Omental fat pad (tissue), 4 donors: ENCODE data around the gene CD7. TPM values are rescaled to one million over a fixed set of nuclear protein-coding genes. Genes with fewer than 3 reads are reported as not detected.

Source experiments
- ATAC-seq: fragments of 150-250 bp; one replicate; pipeline ENCODE4 v1.9.1; 2016; ENCODE audit warnings: mild to moderate bottlenecking, moderate library complexity; ENCODE audit not compliant: low FRiP score
- DNase-seq: peaks from one replicate; pipeline ENCODE4 v3.0.0-alpha.2; 2019; ENCODE audit warnings: low spot score
- total RNA-seq, 4 donors: library from RNA; depleted of rRNA; stranded (reverse); fragments of >200 nt; gene quantifications; one replicate each; pipeline ENCODE4 v1.1.0, GENCODE V29; 2016
- TF ChIP-seq, protein P1 (sequence below), 3 donors: fragments of 450-650 bp; IDR thresholded peaks; one replicate each; pipeline ENCODE4 v1.5.1; 2016 to 2017; ENCODE audit warnings: antibody characterized with exemption in 3 of 3, mild to moderate bottlenecking in 3 of 3, moderate library complexity in 2 of 3

Gene CD7
- total RNA-seq, 4 donors from 2014 or later = 1.6 to 8.4 (median 4.2) TPM

DNA sequence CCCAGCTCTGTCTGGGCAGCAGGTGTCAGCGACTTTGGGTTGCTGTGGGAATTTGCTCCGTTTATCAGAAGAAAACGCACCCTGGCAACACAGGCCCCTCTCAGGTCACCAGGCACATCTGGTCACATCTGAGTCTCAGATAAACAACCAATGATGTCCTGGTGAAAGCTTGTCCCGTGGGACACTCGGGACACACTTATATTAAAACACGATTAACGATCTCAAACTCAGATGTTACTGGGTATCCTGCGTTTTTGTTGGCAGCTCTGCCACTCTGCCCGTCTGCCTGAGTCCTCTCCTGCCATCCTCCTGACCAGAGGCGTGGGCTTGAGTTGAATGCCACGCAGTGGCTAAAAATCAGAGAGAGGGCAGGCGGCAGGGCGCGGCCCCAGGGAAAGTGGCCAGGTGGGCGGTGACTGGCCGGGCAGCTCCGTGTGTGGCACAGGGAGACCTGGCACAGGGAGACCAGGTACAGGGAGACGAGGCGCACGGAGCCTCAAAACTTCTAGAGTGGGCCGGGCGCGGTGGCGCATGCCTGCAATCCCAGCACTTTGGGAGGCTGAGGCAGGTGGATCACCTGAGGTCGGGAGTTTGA lies 14.0 kb upstream of the CD7 start:
- TF ChIP-seq, protein P1, sequence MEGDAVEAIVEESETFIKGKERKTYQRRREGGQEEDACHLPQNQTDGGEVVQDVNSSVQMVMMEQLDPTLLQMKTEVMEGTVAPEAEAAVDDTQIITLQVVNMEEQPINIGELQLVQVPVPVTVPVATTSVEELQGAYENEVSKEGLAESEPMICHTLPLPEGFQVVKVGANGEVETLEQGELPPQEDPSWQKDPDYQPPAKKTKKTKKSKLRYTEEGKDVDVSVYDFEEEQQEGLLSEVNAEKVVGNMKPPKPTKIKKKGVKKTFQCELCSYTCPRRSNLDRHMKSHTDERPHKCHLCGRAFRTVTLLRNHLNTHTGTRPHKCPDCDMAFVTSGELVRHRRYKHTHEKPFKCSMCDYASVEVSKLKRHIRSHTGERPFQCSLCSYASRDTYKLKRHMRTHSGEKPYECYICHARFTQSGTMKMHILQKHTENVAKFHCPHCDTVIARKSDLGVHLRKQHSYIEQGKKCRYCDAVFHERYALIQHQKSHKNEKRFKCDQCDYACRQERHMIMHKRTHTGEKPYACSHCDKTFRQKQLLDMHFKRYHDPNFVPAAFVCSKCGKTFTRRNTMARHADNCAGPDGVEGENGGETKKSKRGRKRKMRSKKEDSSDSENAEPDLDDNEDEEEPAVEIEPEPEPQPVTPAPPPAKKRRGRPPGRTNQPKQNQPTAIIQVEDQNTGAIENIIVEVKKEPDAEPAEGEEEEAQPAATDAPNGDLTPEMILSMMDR (IDR thresholded peaks at IDR 0.05) = no peak
- DNase-seq = no peak
- ATAC-seq = no peak

DNA sequence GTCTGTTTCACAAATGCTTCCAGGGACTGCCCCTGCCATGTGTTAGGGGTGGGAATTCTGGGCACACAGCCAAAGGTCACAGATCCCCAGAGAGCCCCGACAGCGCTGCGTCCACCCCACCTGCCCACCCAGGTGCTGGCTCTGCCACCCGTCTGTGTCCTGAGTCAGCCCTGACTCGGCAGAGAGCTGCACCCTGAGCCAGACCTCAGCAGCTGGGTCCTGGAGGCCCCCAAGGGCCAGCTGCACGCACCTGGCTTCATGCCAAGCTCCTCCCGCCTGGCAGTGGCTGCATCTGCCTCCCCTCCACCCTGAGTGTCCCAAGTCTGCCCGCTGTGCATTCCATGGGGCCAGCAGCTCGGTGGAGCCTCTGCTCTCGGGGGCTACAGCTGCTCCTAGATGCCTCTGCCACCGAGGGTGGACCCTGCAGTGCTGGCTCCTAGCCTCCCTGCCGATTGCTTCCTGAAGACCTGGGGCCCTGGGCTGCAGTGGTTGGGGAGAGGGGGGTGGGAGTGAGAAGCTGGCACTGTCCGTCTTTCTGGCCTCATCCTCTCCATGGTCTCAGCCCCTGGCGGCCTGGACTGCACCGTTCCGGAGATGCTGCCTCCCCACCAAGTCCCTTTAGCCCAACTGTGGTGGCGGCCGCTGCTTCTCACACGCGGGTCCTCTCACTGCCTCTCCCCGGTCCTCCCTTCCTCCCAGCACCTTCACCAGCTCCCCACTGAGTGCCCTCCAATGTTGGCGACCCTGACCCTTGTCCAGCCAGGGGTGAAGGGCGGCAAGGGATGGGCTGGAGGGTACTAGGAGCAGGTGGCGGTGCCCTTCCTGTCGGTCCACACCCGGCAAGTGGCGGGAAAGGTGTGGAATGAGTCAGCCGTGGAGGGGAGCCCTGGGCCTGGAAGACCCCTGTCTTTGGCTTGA lies 13.2 kb upstream of the CD7 start:
- DNase-seq (no peak), ATAC-seq (no peak)
- TF ChIP-seq, protein P1 (IDR thresholded peaks at IDR 0.05) = no peak

DNA sequence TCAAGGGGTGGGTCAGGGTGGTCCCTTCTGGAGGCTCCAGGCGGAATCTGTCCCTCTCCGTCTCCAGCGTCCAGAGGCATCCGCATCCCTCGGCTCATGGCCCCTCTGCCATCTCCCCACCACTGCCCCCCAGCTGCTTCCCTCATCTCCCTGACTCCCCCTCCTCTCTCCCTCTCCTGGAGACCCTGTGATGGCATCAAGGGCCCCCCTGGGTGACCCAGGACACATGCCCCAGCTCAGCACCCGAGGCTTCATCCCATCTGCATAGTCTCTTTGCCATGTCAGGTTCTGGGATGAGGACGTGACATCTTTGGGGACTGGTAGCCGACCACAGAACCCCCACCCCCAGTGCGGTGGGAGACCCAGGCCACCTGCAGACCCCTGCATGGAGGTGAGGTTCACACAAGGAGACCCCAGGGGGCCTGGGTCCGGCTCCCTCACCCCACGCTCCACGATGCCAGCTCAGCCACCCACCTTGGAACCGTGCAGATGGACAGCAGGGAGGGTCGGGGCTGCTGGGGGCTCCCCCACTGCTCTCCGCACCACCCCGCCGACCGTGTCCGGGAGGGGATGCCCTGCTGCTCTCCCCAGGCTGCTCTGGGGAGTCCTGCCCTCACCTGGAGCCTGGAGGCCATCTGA lies 12.4 kb upstream of the CD7 start:
- no peak for ATAC-seq
- DNase-seq = no peak
- TF ChIP-seq, protein P1 (IDR thresholded peaks at IDR 0.05) = no peak

DNA sequence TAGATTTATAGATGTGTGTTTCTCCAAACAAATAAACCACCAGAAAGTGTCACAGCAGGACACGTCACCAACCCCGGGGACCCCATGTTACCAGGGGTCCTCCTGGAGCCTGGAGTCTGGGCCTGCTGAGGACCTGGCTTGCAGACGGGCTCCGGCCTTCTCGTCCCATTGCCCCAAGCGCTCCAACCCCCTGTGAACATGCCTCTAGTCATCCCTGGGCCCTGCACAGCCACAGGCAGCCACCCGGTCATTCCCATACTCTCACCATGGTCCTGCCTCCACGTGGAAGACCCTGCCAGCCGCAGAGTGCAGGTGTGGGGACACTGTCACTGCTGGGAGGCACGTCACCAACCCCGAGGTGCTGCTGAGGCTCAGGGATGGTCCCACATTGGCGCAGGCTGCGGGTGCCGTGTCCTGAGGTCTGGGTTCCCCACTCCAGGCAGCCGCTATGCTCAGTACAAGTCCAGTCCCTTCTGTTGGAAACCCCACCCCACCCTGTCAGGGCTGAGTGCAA lies 11.6 kb upstream of the CD7 start:
- TF ChIP-seq, protein P1 (IDR thresholded peaks at IDR 0.05) = no peak
- DNase-seq (no peak), ATAC-seq (no peak)

DNA sequence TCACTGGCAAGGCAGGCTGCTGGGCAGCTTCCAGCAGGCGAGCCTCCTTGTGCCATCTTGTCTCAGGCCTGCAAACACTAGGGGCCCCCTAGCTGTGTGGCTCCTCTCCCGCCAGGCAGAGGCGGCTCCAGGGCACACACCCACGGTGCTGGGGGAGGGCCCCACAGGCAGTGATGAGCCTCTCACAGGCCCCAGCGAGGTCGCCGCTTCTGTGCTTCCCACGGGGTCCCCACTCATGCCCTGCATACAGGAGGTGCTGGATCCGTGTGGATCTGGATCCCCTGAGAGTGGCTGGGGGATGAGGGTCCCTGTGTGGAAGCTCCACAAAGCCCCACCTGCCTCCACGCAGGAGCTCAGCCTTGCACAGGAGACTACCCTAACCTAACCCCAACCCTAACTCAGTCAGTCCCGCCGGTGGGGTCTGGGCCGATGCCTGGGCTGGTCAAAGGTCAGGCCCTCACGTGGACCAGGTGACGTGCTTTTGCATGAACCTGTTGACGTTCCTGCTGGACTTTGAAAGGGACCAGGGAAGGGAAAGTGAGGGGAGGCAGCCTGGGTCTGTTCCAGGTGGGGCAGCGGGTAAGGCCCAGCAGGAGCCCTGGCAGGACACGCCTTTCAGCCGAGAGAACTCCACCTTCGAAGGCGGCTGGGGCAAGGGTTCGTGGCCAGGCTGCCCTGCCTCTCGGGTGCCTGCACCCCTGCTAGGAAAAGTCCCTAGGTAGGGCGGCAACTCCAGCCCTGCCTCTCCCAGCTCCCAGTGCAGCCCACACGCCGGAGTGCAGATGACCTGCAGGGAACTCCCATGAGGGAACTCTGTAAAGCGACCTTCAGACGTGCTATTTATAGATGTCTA lies 11.0 kb upstream of the CD7 start:
- TF ChIP-seq, protein P1 (IDR thresholded peaks at IDR 0.05) = no peak
- no peak for ATAC-seq
- no peak for DNase-seq

DNA sequence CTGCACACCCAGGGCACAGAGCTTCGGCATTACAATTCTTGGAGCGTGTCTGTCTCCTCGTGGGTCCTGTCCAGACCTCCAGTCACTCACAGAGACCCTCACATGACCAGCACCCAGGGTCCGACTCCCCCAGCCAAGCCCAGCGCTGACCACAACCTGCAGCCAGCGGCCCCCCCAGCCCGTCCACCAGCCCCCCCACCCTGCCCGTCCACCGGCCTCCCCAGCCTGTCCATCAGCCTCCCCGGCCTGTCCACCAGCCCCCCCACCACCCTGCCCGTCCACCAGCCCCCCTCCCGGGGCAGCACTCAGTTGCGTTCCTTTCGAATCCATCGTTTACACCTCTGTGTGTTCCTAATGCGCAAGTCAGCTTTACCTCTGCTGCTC lies 10.3 kb upstream of the CD7 start:
- ATAC-seq (no peak), DNase-seq (no peak)
- TF ChIP-seq, protein P1 (IDR thresholded peaks at IDR 0.05) = no peak
